Mesenchymal stem cell (in vitro differentiated cells and primary cell): ENCODE results near the gene ZKSCAN2.

Source experiments
- DNase-seq: peaks from one replicate; pipeline ENCODE4 v3.0.0-alpha.2; 2013
- H2AFZ ChIP-seq: one replicate; pipeline ENCODE4 v1.6.1; 2013; ENCODE audit warnings: low read depth, mild to moderate bottlenecking, control low read depth, inconsistent platforms, low read length, moderate library complexity
- H2AK5ac ChIP-seq: 2 replicates; pipeline ENCODE4 v1.6.1; 2013; ENCODE audit warnings: low read length, moderate library complexity, mild to moderate bottlenecking, inconsistent platforms; ENCODE audit not compliant: severe bottlenecking
- H2BK120ac ChIP-seq: one replicate; pipeline ENCODE4 v1.6.1; 2013; ENCODE audit warnings: low read depth, mild to moderate bottlenecking, inconsistent platforms, low read length, moderate library complexity
- H2BK12ac ChIP-seq, 2 experiments: one replicate each; pipeline ENCODE4 v1.6.1; 2013; ENCODE audit warnings: inconsistent platforms in 2 of 2, low read length in 2 of 2, mild to moderate bottlenecking in 2 of 2, moderate library complexity in 2 of 2, control low read depth in 1 of 2
- H2BK15ac ChIP-seq: one replicate; pipeline ENCODE4 v1.6.1; 2013; ENCODE audit warnings: mild to moderate bottlenecking, low read depth, inconsistent platforms; ENCODE audit not compliant: poor library complexity, severe bottlenecking
- H2BK5ac ChIP-seq: 2 replicates; pipeline ENCODE4 v1.6.1; 2013; ENCODE audit warnings: low read depth, mild to moderate bottlenecking, low read length, control low read depth, inconsistent platforms; ENCODE audit not compliant: poor library complexity, severe bottlenecking
- H3K14ac ChIP-seq, 2 experiments: one replicate each; pipeline ENCODE4 v1.6.1; 2013; ENCODE audit warnings: inconsistent platforms in 2 of 2, low read length in 2 of 2, control low read depth in 1 of 2, mild to moderate bottlenecking in 1 of 2, moderate library complexity in 1 of 2
- H3K18ac ChIP-seq, 2 experiments: one replicate each; pipeline ENCODE4 v1.6.1; 2013; ENCODE audit warnings: inconsistent platforms in 2 of 2, low read length in 2 of 2, control low read depth in 1 of 2, low read depth in 1 of 2, mild to moderate bottlenecking in 1 of 2
- H3K23ac ChIP-seq, 2 experiments: one replicate each; pipeline ENCODE4 v1.6.1; 2013; ENCODE audit warnings: inconsistent platforms in 2 of 2, low read length in 2 of 2, mild to moderate bottlenecking in 2 of 2, moderate library complexity in 2 of 2, control low read depth in 1 of 2
- H3K27ac ChIP-seq: 2 replicates; pipeline ENCODE4 v1.5.1; 2013; ENCODE audit warnings: mild to moderate bottlenecking, moderate library complexity, low read length, control low read depth, inconsistent platforms; ENCODE audit not compliant: poor library complexity, severe bottlenecking
- H3K27me3 ChIP-seq, 2 experiments: 2 replicates each; pipeline versions ENCODE4 v1.6.1 to v1.7.0; 2013; ENCODE audit warnings: low read length in 2 of 2, mild to moderate bottlenecking in 2 of 2, moderate library complexity in 2 of 2, control low read depth in 1 of 2, inconsistent platforms in 1 of 2; ENCODE audit not compliant: control insufficient read depth in 1 of 2, insufficient read depth in 1 of 2
- H3K36me3 ChIP-seq, 2 experiments: 2 replicates each; pipeline versions ENCODE4 v1.6.1 to v1.7.0; 2013; ENCODE audit warnings: low read length in 2 of 2, control low read depth in 1 of 2, inconsistent platforms in 1 of 2, low read depth in 1 of 2, mild to moderate bottlenecking in 1 of 2; ENCODE audit not compliant: insufficient read depth in 2 of 2, control insufficient read depth in 1 of 2
- H3K4ac ChIP-seq, 2 experiments: one replicate each; pipeline ENCODE4 v1.6.1; 2013; ENCODE audit warnings: inconsistent platforms in 2 of 2, low read length in 2 of 2, mild to moderate bottlenecking in 2 of 2, moderate library complexity in 2 of 2, control low read depth in 1 of 2, low read depth in 1 of 2
- H3K4me1 ChIP-seq: 2 replicates; pipeline ENCODE4 v1.6.1; 2013; ENCODE audit warnings: low read depth, low read length, control low read depth; ENCODE audit not compliant: control insufficient read depth, insufficient read depth
- H3K4me2 ChIP-seq: 2 replicates; pipeline ENCODE4 v1.6.1; 2013; ENCODE audit warnings: low read length, mild to moderate bottlenecking, inconsistent platforms; ENCODE audit not compliant: poor library complexity, severe bottlenecking
- H3K4me3 ChIP-seq, 2 experiments: 2 replicates each; pipeline versions ENCODE4 v1.5.1 to v1.7.0; 2013; ENCODE audit warnings: low read length in 2 of 2, mild to moderate bottlenecking in 2 of 2, control low read depth in 1 of 2, low read depth in 1 of 2; ENCODE audit not compliant: insufficient read depth in 1 of 2
- H3K79me1 ChIP-seq: replicated peaks from 2 replicates; pipeline ENCODE4 v1.6.1; 2013; ENCODE audit warnings: mild to moderate bottlenecking, control low read depth, low read length, inconsistent platforms; ENCODE audit not compliant: poor library complexity, severe bottlenecking
- H3K9ac ChIP-seq: 2 replicates; pipeline ENCODE4 v1.7.0; 2013; ENCODE audit warnings: mild to moderate bottlenecking, low read length, moderate library complexity
- H3K9me3 ChIP-seq: 2 replicates; pipeline ENCODE4 v1.7.0; 2013; ENCODE audit warnings: mild to moderate bottlenecking, low read length; ENCODE audit not compliant: control insufficient read depth
- H4K8ac ChIP-seq: one replicate; pipeline ENCODE4 v1.6.1; 2013; ENCODE audit warnings: inconsistent platforms, mild to moderate bottlenecking, low read length, moderate library complexity
- H4K91ac ChIP-seq: one replicate; pipeline ENCODE4 v1.6.1; 2013; ENCODE audit warnings: mild to moderate bottlenecking, low read length, inconsistent platforms
- WGBS: methylation state at CpG from one replicate; pipeline ENCODE4 v1.1.7; 2013; ENCODE audit warnings: mixed read lengths; 5-methylcytosine and 5-hydroxymethylcytosine counted together

Gene ZKSCAN2

DNA sequence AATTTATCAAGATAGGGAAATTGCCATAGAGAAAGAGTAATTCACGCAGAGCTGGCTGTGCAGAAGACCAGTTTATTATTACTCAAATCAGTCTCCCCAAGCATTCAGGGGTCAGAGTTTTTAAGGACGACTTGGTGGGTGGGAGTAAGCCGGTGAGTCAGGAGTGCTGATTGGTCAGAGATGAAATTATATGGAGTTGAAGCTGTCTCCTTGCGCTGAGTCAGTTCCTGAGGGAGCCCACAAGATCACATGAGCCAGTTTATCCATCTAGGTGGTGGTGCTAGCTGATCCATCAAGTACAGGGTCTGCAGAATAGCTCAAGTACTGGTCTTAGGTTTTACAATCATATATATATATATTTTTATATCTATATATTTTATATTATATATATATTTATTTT, 46.9 kb downstream of the ZKSCAN2 start:
- 37% methylated on average over 3 of the region's 4 CpGs for WGBS
- Histone ChIP-seq H3K27me3 (peaks cover 0 to 9% of the 10 kb centered on the region in 2 experiments), H3K23ac (no peak overlapping the region)

DNA sequence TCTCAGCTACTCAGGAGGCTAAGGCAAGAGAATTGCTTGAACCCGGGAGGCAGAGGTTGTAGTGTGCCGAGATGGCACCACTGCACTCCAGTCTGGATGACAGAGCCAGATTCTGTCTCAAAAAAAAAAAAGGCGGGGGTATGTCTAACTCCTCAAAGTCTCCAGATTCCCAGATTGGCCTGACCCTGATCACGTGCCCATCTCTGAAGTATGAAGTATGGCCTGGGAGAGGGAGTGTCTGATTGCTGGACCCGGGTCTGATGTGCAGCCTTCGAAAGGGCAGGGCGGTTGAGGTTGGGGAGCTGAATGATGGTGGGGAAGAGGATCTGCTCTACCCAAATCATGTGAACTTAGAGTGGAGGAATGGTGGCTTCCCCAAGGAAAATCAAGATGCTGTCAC, 58.2 kb downstream of the ZKSCAN2 start:
- no peak overlapping the region for H3K4me2 ChIP-seq
- no peak overlapping the region for H3K9ac ChIP-seq
- H3K79me1 ChIP-seq, result no peaks in the 10 kb centered on the region
- H4K91ac ChIP-seq, result no peak overlapping the region
- H2BK15ac ChIP-seq, result no peak overlapping the region
- H2BK5ac ChIP-seq, result no peak overlapping the region
- no peak overlapping the region for H3K23ac ChIP-seq
- H3K9me3 ChIP-seq, result no peaks in the 10 kb centered on the region
- H3K18ac ChIP-seq, result no peak overlapping the region
- no peak overlapping the region for H3K4me3 ChIP-seq
- no peaks in the 10 kb centered on the region for H3K4me1 ChIP-seq
- H2BK120ac ChIP-seq, result no peak overlapping the region
- WGBS, result 94% methylated on average over 7 of the region's 7 CpGs
- no peaks in the 10 kb centered on the region for H3K27me3 ChIP-seq
- no peak overlapping the region for H3K27ac ChIP-seq
- no peak overlapping the region for H3K14ac ChIP-seq
- H2AK5ac ChIP-seq, result no peak overlapping the region
- no peak overlapping the region for H2AFZ ChIP-seq
- DNase-seq, result no peak
- H2BK12ac ChIP-seq, result no peak overlapping the region
- no peak overlapping the region for H3K4ac ChIP-seq
- no peaks in the 10 kb centered on the region for H3K36me3 ChIP-seq
- H4K8ac ChIP-seq, result no peak overlapping the region

More for the DNA sequence above, 46.9 kb downstream of the ZKSCAN2 start:
- Histone ChIP-seq H4K8ac (no peak overlapping the region), H3K4ac (no peak overlapping the region), H3K9me3 (no peaks in the 10 kb centered on the region), H3K79me1 (no peaks in the 10 kb centered on the region), H2BK12ac (no peak overlapping the region), H3K27ac (no peak overlapping the region), H2BK120ac (no peak overlapping the region), H3K4me3 (no peak overlapping the region), H3K4me1 (no peaks in the 10 kb centered on the region), H3K18ac (no peak overlapping the region), H3K14ac (no peak overlapping the region), H2BK5ac (no peak overlapping the region), H2AFZ (no peak overlapping the region), H2AK5ac (no peak overlapping the region), H3K36me3 (no peaks in the 10 kb centered on the region), H2BK15ac (no peak overlapping the region), H3K9ac (no peak overlapping the region), H3K4me2 (no peak overlapping the region), H4K91ac (no peak overlapping the region)
- DNase-seq, result peak; percentile 51

DNA sequence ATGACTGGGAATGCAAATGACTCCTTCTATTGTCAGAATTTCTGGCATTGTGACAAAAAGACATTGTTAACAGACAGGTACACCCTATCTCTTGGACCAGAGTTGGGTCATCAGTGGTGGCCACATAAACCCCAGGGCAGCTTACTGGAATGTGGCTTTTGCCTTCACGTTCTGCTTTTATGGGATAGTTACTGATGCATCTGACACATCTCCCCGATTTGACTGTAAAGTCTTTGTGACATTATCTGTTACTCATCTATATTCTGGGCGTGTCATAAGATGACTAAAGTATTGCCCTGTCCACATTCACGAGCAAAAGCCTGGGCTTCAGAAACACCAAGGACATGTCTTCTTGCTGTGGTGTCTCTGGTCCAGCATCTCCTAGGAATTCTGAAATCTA, 59.6 kb downstream of the ZKSCAN2 start:
- Histone ChIP-seq H3K4ac (no peak overlapping the region), H2AK5ac (no peak overlapping the region), H4K91ac (no peak overlapping the region), H3K36me3 (no peaks in the 10 kb centered on the region), H2BK15ac (no peak overlapping the region), H2BK12ac (no peak overlapping the region), H4K8ac (no peak overlapping the region), H3K14ac (no peak overlapping the region), H3K23ac (no peak overlapping the region), H3K9me3 (no peaks in the 10 kb centered on the region), H2BK120ac (no peak overlapping the region), H3K4me2 (no peak overlapping the region), H3K9ac (no peak overlapping the region), H2AFZ (no peak overlapping the region), H3K18ac (no peak overlapping the region), H3K27me3 (no peaks in the 10 kb centered on the region), H3K4me1 (no peaks in the 10 kb centered on the region), H2BK5ac (no peak overlapping the region), H3K79me1 (no peaks in the 10 kb centered on the region), H3K27ac (no peak overlapping the region), H3K4me3 (no peak overlapping the region)
- 77% methylated on average over 4 of the region's 4 CpGs for WGBS
- DNase-seq, result no peak

DNA sequence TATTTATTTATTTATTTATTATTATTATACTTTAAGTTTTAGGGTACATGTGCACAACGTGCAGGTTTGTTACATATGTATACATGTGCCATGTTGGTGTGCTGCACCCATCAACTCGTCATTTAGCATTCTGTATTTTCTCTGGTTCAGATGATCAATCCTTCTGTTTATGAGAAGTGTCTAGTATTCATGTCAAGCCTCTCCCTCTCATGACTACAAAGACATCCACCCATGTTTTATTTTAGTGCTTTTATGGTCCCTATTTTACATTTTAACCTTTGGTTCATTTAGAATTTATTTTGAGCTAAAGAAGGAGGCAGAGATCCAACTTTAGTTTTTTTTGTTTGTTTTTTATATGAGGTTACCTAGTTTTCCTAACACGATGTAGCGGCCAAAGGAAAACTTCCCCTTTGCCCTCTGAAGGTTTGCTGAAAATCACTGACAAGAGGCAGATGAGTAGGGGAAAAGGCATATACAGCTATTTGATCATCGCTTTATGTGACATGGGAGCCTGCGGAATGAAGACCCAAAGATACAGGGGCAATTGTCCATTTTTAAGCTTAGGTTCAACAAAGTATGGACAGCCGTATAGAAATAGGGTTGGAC, 63.3 kb downstream of the ZKSCAN2 start:
- no peak overlapping the region for H2BK120ac ChIP-seq
- H3K27me3 ChIP-seq, result no peaks in the 10 kb centered on the region
- H4K8ac ChIP-seq, result no peak overlapping the region
- H3K36me3 ChIP-seq, result no peaks in the 10 kb centered on the region
- H3K4ac ChIP-seq, result no peak overlapping the region
- H3K9ac ChIP-seq, result no peak overlapping the region
- H3K4me3 ChIP-seq, result no peak overlapping the region
- no peak overlapping the region for H2BK5ac ChIP-seq
- H3K27ac ChIP-seq, result no peak overlapping the region
- no peak overlapping the region for H3K23ac ChIP-seq
- H2BK15ac ChIP-seq, result no peak overlapping the region
- no peaks in the 10 kb centered on the region for H3K9me3 ChIP-seq
- no peak overlapping the region for H3K14ac ChIP-seq
- no peak for DNase-seq
- H3K79me1 ChIP-seq, result no peaks in the 10 kb centered on the region
- no peak overlapping the region for H3K4me2 ChIP-seq
- H3K18ac ChIP-seq, result no peak overlapping the region
- no peak overlapping the region for H4K91ac ChIP-seq
- no peak overlapping the region for H2BK12ac ChIP-seq
- H2AFZ ChIP-seq, result no peak overlapping the region
- no peak overlapping the region for H2AK5ac ChIP-seq
- H3K4me1 ChIP-seq, result no peaks in the 10 kb centered on the region
- WGBS, result 77% methylated on average over 6 of the region's 7 CpGs
